GM12878 (cell line): ENCODE data around the gene ARHGEF16. TPM values are rescaled to one million over a fixed set of nuclear protein-coding genes. Genes with fewer than 3 reads are reported as not detected.

Experiments used
- ATAC-seq: fragments of 200-7000 bp; cut with Tn5 transposase; 3 replicates; pipeline ENCODE4 v1.9.1; 2020; ENCODE audit warnings: mild to moderate bottlenecking, moderate library complexity
- BruUV-seq: library from RNA; stranded (reverse); fragments of 400-500 nt; replicated peaks from 2 replicates; lab custom pipeline; 2021; lab: Mats Ljungman, UMichigan
- CTCF ChIA-PET: fragments of 300-600 bp; sonication (Branson Sonifier 250); formaldehyde crosslinking; extraction: SDS; loops from one replicate; lab custom pipeline; 2021; ENCODE audit warnings: inconsistent platforms; lab: Yijun Ruan, JAX
- POLR2A ChIA-PET: fragments of 350-600 bp; formaldehyde crosslinking; extraction: SDS; loops from one replicate; lab custom pipeline; 2021; ENCODE audit warnings: inconsistent platforms; lab: Charles Lee
- RAD21 ChIA-PET: fragments of 300-600 bp; sonication (Branson Sonifier 250); formaldehyde crosslinking; loops from one replicate; lab custom pipeline; 2023; ENCODE audit warnings: antibody characterized with exemption; ENCODE audit not compliant: unreplicated experiment; lab: Charles Lee
- SMC1A ChIA-PET: fragments of 300-600 bp; sonication (Branson Sonifier 250); formaldehyde crosslinking; loops from one replicate; lab custom pipeline; 2023; ENCODE audit not compliant: unreplicated experiment, uncharacterized antibody; lab: Charles Lee
- DNase-seq: peaks from one replicate; pipeline ENCODE4 v3.0.0-alpha.2; 2011; ENCODE audit warnings: low read depth, low spot score
- FAIRE-seq: peaks from 3 replicates; lab custom pipeline; 2011; peaks lifted over from hg19 to GRCh38; lab: Jason Lieb, UNC
- H2AFZ ChIP-seq: 2 replicates; pipeline ENCODE4 v1.6.0; 2011; ENCODE audit warnings: low read depth, low read length, control low read depth; ENCODE audit not compliant: control insufficient read depth
- H3K27ac ChIP-seq: 2 replicates; pipeline ENCODE4 v1.5.1; 2011; ENCODE audit warnings: control low read depth; ENCODE audit not compliant: control insufficient read depth, insufficient read depth
- H3K27me3 ChIP-seq, 2 experiments: replicated peaks in 1 of 2; 2 replicates each; pipeline versions ENCODE4 v1.6.0 to v1.6.1; 2011; ENCODE audit warnings: low read length in 1 of 2; ENCODE audit not compliant: control insufficient read depth in 2 of 2, insufficient read depth in 2 of 2
- H3K36me3 ChIP-seq, 2 experiments: 2 replicates each; pipeline ENCODE4 v1.5.1; 2011; ENCODE audit warnings: low read length in 1 of 2; ENCODE audit not compliant: control insufficient read depth in 2 of 2, insufficient read depth in 2 of 2
- H3K4me1 ChIP-seq: 2 replicates; pipeline ENCODE4 v1.6.1; 2011; ENCODE audit warnings: mild to moderate bottlenecking, low read length, moderate library complexity, mixed read lengths; ENCODE audit not compliant: control insufficient read depth, insufficient read depth
- H3K4me2 ChIP-seq: 2 replicates; pipeline ENCODE4 v1.6.0; 2011; ENCODE audit warnings: control low read depth; ENCODE audit not compliant: control insufficient read depth, insufficient read depth
- H3K4me3 ChIP-seq: fragments of 200-600 bp; sonication (generic); 2 replicates; pipeline ENCODE4 v1.5.1; 2016
- H3K79me2 ChIP-seq: 2 replicates; pipeline ENCODE4 v1.6.0; 2011; ENCODE audit warnings: low read length; ENCODE audit not compliant: control insufficient read depth, insufficient read depth
- H3K9ac ChIP-seq: 2 replicates; pipeline ENCODE4 v1.8.0; 2011; ENCODE audit warnings: low read length, control low read depth, mixed read lengths; ENCODE audit not compliant: control insufficient read depth, insufficient read depth
- H3K9me3 ChIP-seq: replicated peaks from 3 replicates; pipeline ENCODE4 v1.5.1; 2011; ENCODE audit warnings: mild to moderate bottlenecking, low read length; ENCODE audit not compliant: control insufficient read depth, insufficient read depth
- H4K20me1 ChIP-seq: 2 replicates; pipeline ENCODE4 v1.6.0; 2011; ENCODE audit not compliant: control insufficient read depth, insufficient read depth
- GABPA ChIP-seq: IDR thresholded peaks from 2 replicates; pipeline ENCODE4 v1.6.1; 2014; ENCODE audit warnings: antibody characterized with exemption, low read depth, mild to moderate bottlenecking, inconsistent platforms
- IRF4 ChIP-seq: IDR thresholded peaks from 2 replicates; pipeline ENCODE4 v1.6.1; 2011; ENCODE audit warnings: low read depth, low read length
- NFYA ChIP-seq: IDR thresholded peaks from 2 replicates; pipeline ENCODE4 v1.6.1; 2011; ENCODE audit warnings: low read depth, mild to moderate bottlenecking, low read length, improper control_type of control experiment, borderline replicate concordance
- NR2C2 ChIP-seq: IDR thresholded peaks from 2 replicates; pipeline ENCODE4 v1.6.1; 2011; ENCODE audit warnings: borderline replicate concordance, low read depth; ENCODE audit not compliant: control insufficient read depth, insufficient read length
- SMARCA5 ChIP-seq: fragments of 450-650 bp; IDR thresholded peaks from 2 replicates; pipeline ENCODE4 v1.6.1; 2017; ENCODE audit warnings: mild to moderate bottlenecking
- STAT3 ChIP-seq: IDR thresholded peaks from 2 replicates; pipeline ENCODE4 v1.6.1; 2011; ENCODE audit warnings: low read depth, low read length, improper control_type of control experiment
- WRNIP1 ChIP-seq: IDR thresholded peaks from 2 replicates; pipeline ENCODE4 v1.6.1; 2011; ENCODE audit warnings: low read depth, low read length, improper control_type of control experiment, borderline replicate concordance
- YBX1 ChIP-seq: fragments of 450-650 bp; IDR thresholded peaks from 2 replicates; pipeline ENCODE4 v1.6.1; 2016; ENCODE audit warnings: antibody characterized with exemption
- YY1 ChIP-seq: IDR thresholded peaks from 2 replicates; pipeline ENCODE4 v1.6.1; 2011; ENCODE audit warnings: low read depth, mild to moderate bottlenecking, low read length
- ZSCAN29 ChIP-seq: fragments of 450-650 bp; IDR thresholded peaks from 2 replicates; pipeline ENCODE4 v1.6.1; 2017; ENCODE audit warnings: mild to moderate bottlenecking, moderate library complexity
- WGBS: methylation state at CpG from one replicate; pipeline ENCODE4 v1.1.6; 2016; ENCODE audit warnings: low lambda C conversion rate; ENCODE audit not compliant: insufficient replicate concordance, insufficient coverage; ENCODE audit errors: missing lambda C conversion rate; 5-methylcytosine and 5-hydroxymethylcytosine counted together
- in situ Hi-C: fragments of 300-500 bp; cut with MboI; formaldehyde crosslinking; loops from 9 replicates; pipeline ENCODE4 v1.14.3; 2018; ENCODE audit warnings: mixed read lengths
- intact Hi-C: fragments of 100-400 bp; cut with micrococcal nuclease; formaldehyde crosslinking; loops from one replicate; pipeline ENCODE4 v1.14.2; 2022; ENCODE audit not compliant: unreplicated experiment
- polyA plus RNA-seq, 11 experiments: library from polyadenylated mRNA; depleted of rRNA in 4 of 11; unstranded in 6 of 11; stranded (reverse) in 5 of 11; fragments of >200 nt; fragmentation: Nextera tagmentation in 4 of 11; fragmentation: Illumina TruSeq in 1 of 11; extraction: Ambion mirVana in 4 of 11; extraction: Trizol in 1 of 11; gene quantifications; 1 replicate in 1 of 11; 2 replicates in 10 of 11; pipeline versions ENCODE4 v1.2.1 to v1.2.3, GENCODE V29; 2011 to 2016; ENCODE audit warnings: inconsistent platforms in 2 of 11, missing spikeins in 2 of 11, low read depth in 1 of 11
- total RNA-seq, 4 experiments: library from RNA; depleted of rRNA in 3 of 4; stranded (reverse); fragments of >200 nt in 3 of 4; fragmentation: Illumina TruSeq in 1 of 4; extraction: Trizol in 1 of 4; gene quantifications; 2 replicates each; pipeline versions ENCODE4 v1.2.1 to v1.2.3, GENCODE V29; 2013 to 2021
- TF ChIP-seq, protein P1 (sequence below): IDR thresholded peaks from 2 replicates; pipeline ENCODE4 v1.6.1; 2012; ENCODE audit warnings: low read depth, low read length, improper control_type of control experiment
- TF ChIP-seq, protein P2 (sequence below): IDR thresholded peaks from 2 replicates; pipeline ENCODE4 v1.6.1; 2011; ENCODE audit warnings: mild to moderate bottlenecking, low read depth, low read length, moderate library complexity; ENCODE audit not compliant: insufficient replicate concordance
- TF ChIP-seq, protein P3 (sequence below): fragments of 450-650 bp; IDR thresholded peaks from 2 replicates; pipeline ENCODE4 v1.6.1; 2017; ENCODE audit warnings: mild to moderate bottlenecking, moderate library complexity

The ARHGEF16 gene
- total and polyA plus RNA-seq, 10 of the 15 experiments (the other 5 are each of a cell fraction or from before 2014, with no cell fraction given) = not detected

GRCh38 chr1:3507636-3508275, 53.3 kb downstream of the ARHGEF16 start:
- no peak for ATAC-seq
- WGBS = 11% methylated on average over 11 of the region's 11 CpGs
- H3K27me3 ChIP-seq = no peaks in the 10 kb centered on the region
- DNase-seq = no peak
- RAD21 ChIA-PET = no interaction called here
- TF ChIP-seq GABPA (no peak), YBX1 (no peak), SMARCA5 (no peak), ZSCAN29 (no peak), YY1 (no peak), IRF4 (no peak), NR2C2 (no peak), STAT3 (no peak), NFYA (no peak), WRNIP1 (no peak)
- TF ChIP-seq, protein P1, sequence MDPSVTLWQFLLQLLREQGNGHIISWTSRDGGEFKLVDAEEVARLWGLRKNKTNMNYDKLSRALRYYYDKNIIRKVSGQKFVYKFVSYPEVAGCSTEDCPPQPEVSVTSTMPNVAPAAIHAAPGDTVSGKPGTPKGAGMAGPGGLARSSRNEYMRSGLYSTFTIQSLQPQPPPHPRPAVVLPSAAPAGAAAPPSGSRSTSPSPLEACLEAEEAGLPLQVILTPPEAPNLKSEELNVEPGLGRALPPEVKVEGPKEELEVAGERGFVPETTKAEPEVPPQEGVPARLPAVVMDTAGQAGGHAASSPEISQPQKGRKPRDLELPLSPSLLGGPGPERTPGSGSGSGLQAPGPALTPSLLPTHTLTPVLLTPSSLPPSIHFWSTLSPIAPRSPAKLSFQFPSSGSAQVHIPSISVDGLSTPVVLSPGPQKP = no peak
- TF ChIP-seq, protein P2, sequence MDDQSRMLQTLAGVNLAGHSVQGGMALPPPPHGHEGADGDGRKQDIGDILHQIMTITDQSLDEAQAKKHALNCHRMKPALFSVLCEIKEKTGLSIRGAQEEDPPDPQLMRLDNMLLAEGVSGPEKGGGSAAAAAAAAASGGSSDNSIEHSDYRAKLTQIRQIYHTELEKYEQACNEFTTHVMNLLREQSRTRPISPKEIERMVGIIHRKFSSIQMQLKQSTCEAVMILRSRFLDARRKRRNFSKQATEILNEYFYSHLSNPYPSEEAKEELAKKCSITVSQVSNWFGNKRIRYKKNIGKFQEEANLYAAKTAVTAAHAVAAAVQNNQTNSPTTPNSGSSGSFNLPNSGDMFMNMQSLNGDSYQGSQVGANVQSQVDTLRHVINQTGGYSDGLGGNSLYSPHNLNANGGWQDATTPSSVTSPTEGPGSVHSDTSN = no peak
- TF ChIP-seq, protein P3, sequence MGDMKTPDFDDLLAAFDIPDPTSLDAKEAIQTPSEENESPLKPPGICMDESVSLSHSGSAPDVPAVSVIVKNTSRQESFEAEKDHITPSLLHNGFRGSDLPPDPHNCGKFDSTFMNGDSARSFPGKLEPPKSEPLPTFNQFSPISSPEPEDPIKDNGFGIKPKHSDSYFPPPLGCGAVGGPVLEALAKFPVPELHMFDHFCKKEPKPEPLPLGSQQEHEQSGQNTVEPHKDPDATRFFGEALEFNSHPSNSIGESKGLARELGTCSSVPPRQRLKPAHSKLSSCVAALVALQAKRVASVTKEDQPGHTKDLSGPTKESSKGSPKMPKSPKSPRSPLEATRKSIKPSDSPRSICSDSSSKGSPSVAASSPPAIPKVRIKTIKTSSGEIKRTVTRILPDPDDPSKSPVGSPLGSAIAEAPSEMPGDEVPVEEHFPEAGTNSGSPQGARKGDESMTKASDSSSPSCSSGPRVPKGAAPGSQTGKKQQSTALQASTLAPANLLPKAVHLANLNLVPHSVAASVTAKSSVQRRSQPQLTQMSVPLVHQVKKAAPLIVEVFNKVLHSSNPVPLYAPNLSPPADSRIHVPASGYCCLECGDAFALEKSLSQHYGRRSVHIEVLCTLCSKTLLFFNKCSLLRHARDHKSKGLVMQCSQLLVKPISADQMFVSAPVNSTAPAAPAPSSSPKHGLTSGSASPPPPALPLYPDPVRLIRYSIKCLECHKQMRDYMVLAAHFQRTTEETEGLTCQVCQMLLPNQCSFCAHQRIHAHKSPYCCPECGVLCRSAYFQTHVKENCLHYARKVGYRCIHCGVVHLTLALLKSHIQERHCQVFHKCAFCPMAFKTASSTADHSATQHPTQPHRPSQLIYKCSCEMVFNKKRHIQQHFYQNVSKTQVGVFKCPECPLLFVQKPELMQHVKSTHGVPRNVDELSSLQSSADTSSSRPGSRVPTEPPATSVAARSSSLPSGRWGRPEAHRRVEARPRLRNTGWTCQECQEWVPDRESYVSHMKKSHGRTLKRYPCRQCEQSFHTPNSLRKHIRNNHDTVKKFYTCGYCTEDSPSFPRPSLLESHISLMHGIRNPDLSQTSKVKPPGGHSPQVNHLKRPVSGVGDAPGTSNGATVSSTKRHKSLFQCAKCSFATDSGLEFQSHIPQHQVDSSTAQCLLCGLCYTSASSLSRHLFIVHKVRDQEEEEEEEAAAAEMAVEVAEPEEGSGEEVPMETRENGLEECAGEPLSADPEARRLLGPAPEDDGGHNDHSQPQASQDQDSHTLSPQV = no peak
- no peaks in the 10 kb centered on the region for H4K20me1 ChIP-seq
- H3K79me2 ChIP-seq = no peaks in the 10 kb centered on the region
- H3K9ac ChIP-seq = no peak overlapping the region
- POLR2A ChIA-PET = no interaction called here
- no TSS peak for BruUV-seq
- H3K27ac ChIP-seq = no peak overlapping the region
- in situ Hi-C loops = no loop called here
- no peaks in the 10 kb centered on the region for H3K4me1 ChIP-seq
- no peak overlapping the region for H3K4me3 ChIP-seq
- CTCF ChIA-PET = interaction anchor here (0.6 kb wide), 1 partner anchor 584 kb away, joined by 3 read pairs; no protein-coding TSS in a partner anchor
- H3K36me3 ChIP-seq = no peaks in the 10 kb centered on the region
- no peak for FAIRE-seq
- SMC1A ChIA-PET = no interaction called here
- H2AFZ ChIP-seq = no peak overlapping the region
- intact Hi-C loops = no loop called here
- no peaks in the 10 kb centered on the region; the same call in 2 of the 3 replicates for H3K9me3 ChIP-seq
- H3K4me2 ChIP-seq = no peak overlapping the region
